Measurements from ENCODE around the gene BPIFB4.
"Not testable (repeated sequence)": the region's sequence is repeated elsewhere in the genome, so short reads cannot be mapped to it uniquely, and the experiment has no call there.

BPIFB4 gene

GRCh38 chr20:33079259-33079658 is at the start of gene BPIFB4:
BPIFB4 (plus strand) TSS chr20:33079643; CDS start chr20:33081527, 1,884 bp downstream.
- no peak for DNase-seq

GRCh38 chr20:33030076-33030475 is 49.4 kb upstream of the BPIFB4 start:
- DNase-seq, result no peak

DNA sequence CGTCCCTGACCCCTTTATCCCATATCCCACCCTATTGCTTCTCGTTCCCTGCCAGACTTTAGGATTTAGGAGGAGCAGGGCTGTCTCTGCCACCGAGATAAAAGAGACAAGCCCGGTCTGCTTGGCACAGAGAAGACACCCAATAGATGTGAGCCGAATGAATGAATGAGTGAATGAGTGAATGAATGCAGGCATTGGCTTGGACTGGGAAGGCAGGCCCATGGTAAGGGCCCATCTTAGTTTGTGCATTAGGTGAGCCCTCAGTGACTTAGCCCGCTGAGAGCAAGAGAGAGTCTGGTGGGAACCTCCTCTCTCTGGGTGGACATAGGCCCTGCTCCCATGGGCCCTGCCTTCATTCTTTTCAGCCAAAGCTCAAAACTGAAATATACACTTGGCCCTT is 48.9 kb upstream of the BPIFB4 start:
- no peak for DNase-seq

- no peak for DNase-seq
These were observed 47.9 kb upstream of the BPIFB4 start, which contains the start of gene BPIFB6 for GRCh38 chr20:33031531-33031930. BPIFB6 (plus strand) TSS chr20:33031648; CDS start chr20:33031648, 0 bp downstream.

GRCh38 chr20:33032555-33032954 is 46.9 kb upstream of the BPIFB4 start:
- no peak for DNase-seq

- no peak for DNase-seq
These were observed 46.1 kb upstream of the BPIFB4 start for GRCh38 chr20:33033381-33033780.

- DNase-seq, result no peak
These were observed 45.3 kb upstream of the BPIFB4 start for GRCh38 chr20:33034115-33034514.

- no peak for DNase-seq
These were observed 44.4 kb upstream of the BPIFB4 start for GRCh38 chr20:33034901-33035492.

DNA sequence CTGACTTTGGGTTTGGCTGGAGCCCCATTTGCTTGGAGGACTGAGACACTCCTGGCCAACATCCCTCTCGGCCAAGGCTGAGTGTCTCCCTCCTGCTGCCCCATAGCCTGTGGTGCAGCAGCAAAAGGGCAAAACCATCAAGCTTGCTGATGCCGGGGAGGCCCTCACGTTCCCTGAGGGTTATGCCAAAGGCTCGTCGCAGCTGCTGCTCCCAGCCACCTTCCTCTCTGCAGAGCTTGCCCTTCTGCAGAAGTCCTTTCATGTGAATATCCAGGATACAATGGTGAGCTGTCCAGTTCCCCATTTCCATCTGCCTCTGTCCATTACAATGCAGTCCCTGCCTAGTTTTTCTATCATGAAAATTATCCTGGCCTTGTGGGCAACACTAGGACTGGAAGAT is 42.0 kb upstream of the BPIFB4 start:
- no peak for DNase-seq

GRCh38 chr20:33038243-33038642 is 41.2 kb upstream of the BPIFB4 start:
- no peak for DNase-seq

DNA sequence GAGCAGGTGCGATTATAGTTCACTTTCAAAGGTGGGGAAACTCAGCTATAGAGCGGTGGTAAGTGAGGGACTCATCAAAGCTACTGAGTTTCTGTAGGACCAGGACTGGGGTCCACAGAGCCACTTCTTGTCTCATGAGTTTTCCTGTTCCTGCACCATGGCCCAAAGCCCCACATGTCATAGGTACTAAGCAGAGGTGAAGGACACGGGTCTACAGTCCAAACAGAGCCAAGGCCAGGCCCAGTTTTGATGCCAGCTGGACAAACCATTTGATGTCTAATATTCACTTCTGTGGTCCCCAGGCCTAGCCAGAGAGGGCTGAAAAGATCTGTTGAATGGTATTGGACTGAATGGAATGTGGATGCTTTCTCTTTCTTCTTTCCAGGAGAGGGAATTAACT is 37.0 kb upstream of the BPIFB4 start:
- DNase-seq, result no peak

DNA sequence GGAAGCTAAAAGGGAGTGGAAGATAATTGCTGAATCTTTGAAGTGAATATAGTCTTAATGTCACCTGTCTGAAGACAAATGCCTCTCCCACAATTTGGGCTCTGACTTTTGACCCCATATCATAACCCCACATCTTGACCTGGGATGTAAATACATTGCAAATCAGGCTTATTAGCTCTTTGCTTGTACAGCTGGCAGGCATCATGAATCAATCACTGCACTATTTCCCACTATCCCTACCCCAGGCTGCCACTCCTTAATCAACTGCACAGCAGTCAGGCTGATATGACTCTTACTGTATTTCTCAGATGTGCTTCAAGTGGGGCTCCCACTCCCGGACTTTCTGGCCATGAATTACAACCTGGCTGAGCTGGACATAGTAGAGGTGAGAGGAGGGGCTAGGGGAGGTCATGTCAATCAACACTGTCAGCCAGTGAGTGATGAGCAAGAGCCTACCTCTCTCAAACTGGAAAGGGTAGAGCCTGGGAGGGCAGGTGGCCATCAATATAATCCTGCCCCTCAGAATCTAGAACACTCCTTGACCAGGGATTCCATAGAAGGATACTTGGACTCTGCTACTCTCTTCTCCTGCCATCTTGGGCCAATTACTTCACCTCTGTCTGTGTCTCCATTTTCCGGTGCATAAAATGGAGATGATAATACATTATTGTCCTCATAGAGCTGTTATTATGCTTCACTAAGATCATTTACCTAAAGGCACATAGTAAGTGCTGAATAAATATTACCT is 36.3 kb upstream of the BPIFB4 start:
- DNase-seq, result no peak

GRCh38 chr20:33043731-33044181 is 35.7 kb upstream of the BPIFB4 start:
- DNase-seq, result no peak

GRCh38 chr20:33045129-33045721 is 34.2 kb upstream of the BPIFB4 start:
- not testable (repeated sequence) for DNase-seq

DNA sequence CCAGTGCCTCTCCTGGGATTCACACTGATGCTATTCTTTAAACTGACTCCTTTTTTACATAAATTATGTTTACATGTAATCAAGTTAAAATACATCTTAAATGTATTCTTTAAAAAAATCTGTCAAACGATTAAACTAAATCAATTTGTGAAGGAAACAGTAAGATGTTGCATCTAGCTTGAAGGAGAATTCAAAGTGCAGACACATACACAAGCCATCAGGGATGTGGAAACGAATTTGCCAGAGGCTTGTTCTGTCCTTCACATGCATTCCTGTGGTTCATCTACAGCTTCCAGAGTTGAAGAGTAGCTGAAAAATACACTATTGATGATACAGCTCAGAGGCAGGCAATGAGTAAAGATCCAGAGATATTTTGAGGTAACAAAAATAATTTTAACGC is 33.0 kb upstream of the BPIFB4 start:
- no peak for DNase-seq

DNA sequence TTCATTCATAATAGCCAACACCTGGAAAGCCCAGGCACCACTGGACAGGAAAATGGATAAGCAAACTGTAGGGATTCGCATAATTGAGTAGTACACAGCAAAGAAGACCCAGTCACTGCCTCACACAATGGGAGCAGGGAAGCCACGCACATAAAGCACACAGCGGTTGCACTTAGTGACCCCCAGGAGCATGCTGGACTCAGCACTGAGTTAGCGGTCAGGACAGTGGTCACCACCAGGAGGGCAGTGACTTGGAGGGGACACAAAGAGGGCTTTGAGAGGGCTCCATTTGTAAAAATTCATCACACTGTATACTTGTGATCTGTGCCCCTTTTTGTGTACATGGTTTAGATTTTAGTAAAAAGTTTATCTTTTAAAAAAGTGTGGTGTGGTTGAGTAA is 28.1 kb upstream of the BPIFB4 start:
- no peak for DNase-seq

DNA sequence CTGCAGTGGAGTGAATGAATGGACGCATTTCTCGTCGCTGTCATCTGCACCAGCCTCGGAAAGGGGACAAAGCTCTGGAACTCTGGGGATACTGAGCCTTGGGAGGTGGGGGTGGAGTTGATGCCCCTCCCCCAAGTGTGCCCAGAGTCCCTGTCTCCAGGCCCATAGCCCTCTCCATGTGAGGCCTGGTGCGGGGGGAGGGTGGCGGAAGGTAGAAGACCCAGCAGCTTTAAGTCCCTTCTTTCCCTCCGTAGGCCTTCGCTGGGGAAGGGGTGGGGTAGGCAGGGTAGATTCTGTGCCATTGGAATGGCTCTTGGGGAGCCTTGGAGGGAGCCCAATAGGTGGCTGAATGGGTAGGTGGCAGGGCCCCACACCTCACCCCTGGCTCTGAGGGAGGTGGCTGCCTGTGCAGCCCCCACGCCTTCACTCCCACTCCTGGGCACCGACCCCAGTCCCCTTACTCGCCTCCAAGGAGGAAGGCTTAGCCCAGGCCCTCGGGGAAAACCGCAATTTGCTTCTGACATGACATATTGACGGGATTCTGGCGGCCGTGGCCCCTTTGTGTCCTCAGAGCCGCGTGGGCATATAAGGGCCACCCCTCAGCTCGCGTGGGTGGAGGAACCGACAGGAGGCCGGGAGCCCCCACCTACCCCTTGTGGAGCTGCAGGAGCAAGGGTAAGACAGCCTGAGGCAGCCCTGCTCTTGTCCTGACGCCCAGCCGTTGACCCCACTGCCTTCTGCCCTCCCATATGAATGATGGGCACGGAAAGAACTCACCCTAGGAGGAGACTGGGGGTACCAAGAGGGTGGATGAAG is 25.9 kb upstream of the BPIFB4 start, which contains the start of gene BPIFB3:
Gene BPIFB3 (plus strand): TSS at position 613 of the 816 bp plus-strand sequence. CDS start 1,533 bp downstream, outside the sequence.
- DNase-seq, result no peak

- DNase-seq, result no peak
These were observed 25.1 kb upstream of the BPIFB4 start for GRCh38 chr20:33054381-33054780.

DNA sequence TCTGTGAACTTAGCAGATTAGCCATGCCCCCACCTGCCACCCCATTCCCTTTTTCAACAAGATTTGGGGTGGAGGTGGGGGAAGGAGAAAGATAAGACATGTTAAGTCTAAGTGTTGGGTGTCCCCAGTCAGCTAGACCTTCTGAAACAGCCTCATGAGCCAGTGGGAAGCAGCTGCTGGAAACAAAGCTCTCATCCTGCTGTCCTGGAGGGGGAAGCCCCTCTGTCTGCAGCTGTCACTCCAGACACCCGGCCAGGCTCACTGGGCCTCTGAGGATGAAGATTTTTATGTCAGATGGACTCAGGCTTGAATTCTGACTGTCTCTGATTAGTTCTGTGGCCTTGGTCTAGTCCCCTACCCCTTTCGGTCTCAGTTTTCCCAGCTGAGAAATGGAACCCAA is 24.7 kb upstream of the BPIFB4 start:
- no peak for DNase-seq

GRCh38 chr20:33059136-33059535 is 20.3 kb upstream of the BPIFB4 start:
- no peak for DNase-seq

DNA sequence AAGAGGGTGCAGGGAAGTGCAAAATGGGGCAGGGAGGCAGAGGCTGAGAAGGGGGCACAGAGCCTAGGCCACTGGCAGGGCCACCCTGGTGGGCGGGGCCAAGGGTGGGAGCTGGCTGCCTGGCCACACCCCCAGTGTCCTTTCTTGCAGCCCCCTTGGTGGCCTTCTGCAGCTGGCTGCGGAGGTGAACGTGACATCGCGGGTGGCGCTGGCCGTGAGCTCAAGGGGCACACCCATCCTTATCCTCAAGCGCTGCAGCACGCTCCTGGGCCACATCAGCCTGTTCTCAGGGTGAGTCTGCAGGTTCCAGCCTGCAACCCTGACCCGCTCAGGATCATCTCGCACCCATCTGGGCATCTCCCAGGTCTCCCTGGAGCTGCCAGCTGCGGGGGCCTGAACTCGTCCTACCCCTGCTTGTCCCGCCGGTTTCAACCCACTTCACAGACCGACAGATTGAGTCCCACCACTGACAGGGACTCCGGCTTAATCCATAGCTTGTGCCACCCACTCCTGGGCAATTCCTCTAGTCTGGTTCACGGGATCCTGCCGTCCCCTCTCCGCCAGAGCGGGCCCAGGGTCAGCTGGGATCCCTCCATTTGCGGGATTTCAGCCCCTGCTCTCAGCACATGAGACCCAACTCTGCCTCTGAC is 19.6 kb upstream of the BPIFB4 start:
- no peak for DNase-seq

GRCh38 chr20:33061658-33062028 is 17.8 kb upstream of the BPIFB4 start:
- no peak for DNase-seq
